Activated naive CD8-positive, alpha-beta T cell treated with anti-CD3 and anti-CD28 coated beads, Interleukin-2, amount 10 ng/mL, durations not matched to agents 7 days and 5 days (primary cell): ENCODE measurements around the gene CNTN6. TPM values are rescaled to one million over a fixed set of nuclear protein-coding genes. Genes with fewer than 3 reads are reported as not detected.

ENCODE experiments used
- ATAC-seq: fragments of 150-1000 bp; cut with Tn5 transposase; one replicate; pipeline ENCODE4 v1.10.0; 2021; ENCODE audit warnings: low read depth, moderate library complexity
- POLR2A ChIA-PET: fragments of 350-600 bp; sonication (Branson Sonifier 250); formaldehyde crosslinking; loops from one replicate; lab custom pipeline; 2021; ENCODE audit warnings: antibody characterized with exemption; lab: Charles Lee
- DNase-seq: peaks from one replicate; pipeline ENCODE4 v3.0.0; 2021
- H3K27ac Mint-ChIP-seq: one replicate; pipeline ENCODE4 v1.8.0; 2022; ENCODE audit warnings: mild to moderate bottlenecking, mixed read lengths
- H3K27me3 Mint-ChIP-seq: one replicate; pipeline ENCODE4 v1.8.0; 2022; ENCODE audit warnings: mild to moderate bottlenecking, moderate library complexity, mixed read lengths
- H3K36me3 Mint-ChIP-seq: one replicate; pipeline ENCODE4 v1.8.0; 2021; ENCODE audit warnings: mild to moderate bottlenecking, mixed read lengths
- H3K4me1 Mint-ChIP-seq: one replicate; pipeline ENCODE4 v1.8.0; 2021; ENCODE audit warnings: mixed read lengths
- H3K4me3 Mint-ChIP-seq: one replicate; pipeline ENCODE4 v1.8.0; 2022; ENCODE audit warnings: mild to moderate bottlenecking, moderate library complexity, mixed read lengths
- H3K9me3 Mint-ChIP-seq: one replicate; pipeline ENCODE4 v1.8.0; 2021; ENCODE audit warnings: mixed read lengths
- total RNA-seq, 2 experiments: library from RNA; stranded (reverse); gene quantifications; one replicate each; pipeline ENCODE4 v1.2.3, GENCODE V29; 2021

Gene CNTN6
- total RNA-seq, result not detected

GRCh38 chr3:1092771-1093170, at the start of gene CNTN6:
TSS of gene CNTN6 (plus strand) at chr3:1093024. CDS start at chr3:1148009, 54,985 bp downstream.
- Mint-ChIP-seq H3K27me3 (no peaks in the 10 kb centered on the region), H3K4me1 (no peaks in the 10 kb centered on the region), H3K4me3 (no peak within 1 kb of the TSS), H3K36me3 (no peaks in the 10 kb centered on the region), H3K9me3 (no peaks in the 10 kb centered on the region), H3K27ac (no peak within 1 kb of the TSS)
- no peak for DNase-seq
- no peak for ATAC-seq
- POLR2A ChIA-PET, result no interaction called here

GRCh38 chr3:1048558-1048957, 44.3 kb upstream of the CNTN6 start:
- POLR2A ChIA-PET, result no interaction called here
- no peak overlapping the region for H3K27ac Mint-ChIP-seq
- DNase-seq, result no peak
- H3K4me3 Mint-ChIP-seq, result no peak overlapping the region
- H3K4me1 Mint-ChIP-seq, result no peaks in the 10 kb centered on the region
- H3K36me3 Mint-ChIP-seq, result no peaks in the 10 kb centered on the region
- no peaks in the 10 kb centered on the region for H3K27me3 Mint-ChIP-seq
- peaks cover 5% of the 10 kb centered on the region for H3K9me3 Mint-ChIP-seq
- ATAC-seq, result no peak

GRCh38 chr3:1055870-1056269, 37.0 kb upstream of the CNTN6 start:
- H3K4me3 Mint-ChIP-seq, result no peak overlapping the region
- H3K27me3 Mint-ChIP-seq, result no peaks in the 10 kb centered on the region
- ATAC-seq (no peak), DNase-seq (no peak)
- H3K36me3 Mint-ChIP-seq, result no peaks in the 10 kb centered on the region
- POLR2A ChIA-PET, result no interaction called here
- peaks cover 10% of the 10 kb centered on the region for H3K9me3 Mint-ChIP-seq
- no peaks in the 10 kb centered on the region for H3K4me1 Mint-ChIP-seq
- H3K27ac Mint-ChIP-seq, result no peak overlapping the region

GRCh38 chr3:1056744-1057143, 36.1 kb upstream of the CNTN6 start:
- no peaks in the 10 kb centered on the region for H3K27me3 Mint-ChIP-seq
- ATAC-seq (no peak), DNase-seq (no peak)
- H3K4me3 Mint-ChIP-seq, result no peak overlapping the region
- H3K9me3 Mint-ChIP-seq, result peaks cover 10% of the 10 kb centered on the region
- no peak overlapping the region for H3K27ac Mint-ChIP-seq
- POLR2A ChIA-PET, result no interaction called here
- H3K36me3 Mint-ChIP-seq, result no peaks in the 10 kb centered on the region
- H3K4me1 Mint-ChIP-seq, result no peaks in the 10 kb centered on the region

- no peaks in the 10 kb centered on the region for H3K36me3 Mint-ChIP-seq
- H3K4me1 Mint-ChIP-seq, result no peaks in the 10 kb centered on the region
- H3K27me3 Mint-ChIP-seq, result no peaks in the 10 kb centered on the region
- POLR2A ChIA-PET, result no interaction called here
- no peak overlapping the region for H3K27ac Mint-ChIP-seq
- ATAC-seq (no peak), DNase-seq (no peak)
- no peak overlapping the region for H3K4me3 Mint-ChIP-seq
- peaks cover 10% of the 10 kb centered on the region for H3K9me3 Mint-ChIP-seq
Measured at GRCh38 chr3:1057436-1057835, 35.4 kb upstream of the CNTN6 start.

GRCh38 chr3:1068985-1069384, 23.8 kb upstream of the CNTN6 start:
- Mint-ChIP-seq H3K27me3 (no peaks in the 10 kb centered on the region), H3K36me3 (no peaks in the 10 kb centered on the region), H3K27ac (no peak overlapping the region), H3K4me1 (no peaks in the 10 kb centered on the region), H3K4me3 (no peak overlapping the region), H3K9me3 (peaks cover 2% of the 10 kb centered on the region)
- no peak for DNase-seq
- POLR2A ChIA-PET, result no interaction called here
- ATAC-seq, result no peak

- POLR2A ChIA-PET, result no interaction called here
- Mint-ChIP-seq H3K4me1 (no peaks in the 10 kb centered on the region), H3K9me3 (peaks cover 2% of the 10 kb centered on the region), H3K36me3 (no peaks in the 10 kb centered on the region), H3K27me3 (no peaks in the 10 kb centered on the region), H3K4me3 (no peak overlapping the region), H3K27ac (no peak overlapping the region)
- no peak for DNase-seq
- ATAC-seq, result no peak
Measured at GRCh38 chr3:1072041-1072440, 20.8 kb upstream of the CNTN6 start.

GRCh38 chr3:1079662-1080061, 13.2 kb upstream of the CNTN6 start:
- no peak for ATAC-seq
- no peak for DNase-seq
- POLR2A ChIA-PET, result no interaction called here
- Mint-ChIP-seq H3K36me3 (no peaks in the 10 kb centered on the region), H3K9me3 (no peaks in the 10 kb centered on the region), H3K4me3 (no peak overlapping the region), H3K27ac (no peak overlapping the region), H3K4me1 (no peaks in the 10 kb centered on the region), H3K27me3 (no peaks in the 10 kb centered on the region)

- DNase-seq (no peak), ATAC-seq (no peak)
- POLR2A ChIA-PET, result no interaction called here
- no peaks in the 10 kb centered on the region for H3K4me1 Mint-ChIP-seq
- no peaks in the 10 kb centered on the region for H3K27me3 Mint-ChIP-seq
- no peaks in the 10 kb centered on the region for H3K9me3 Mint-ChIP-seq
- no peak overlapping the region for H3K4me3 Mint-ChIP-seq
- no peak overlapping the region for H3K27ac Mint-ChIP-seq
- H3K36me3 Mint-ChIP-seq, result no peaks in the 10 kb centered on the region
Measured at GRCh38 chr3:1082108-1082507, 10.7 kb upstream of the CNTN6 start.

- H3K9me3 Mint-ChIP-seq, result no peaks in the 10 kb centered on the region
- no peak for DNase-seq
- H3K27me3 Mint-ChIP-seq, result no peaks in the 10 kb centered on the region
- no peaks in the 10 kb centered on the region for H3K36me3 Mint-ChIP-seq
- H3K27ac Mint-ChIP-seq, result no peak overlapping the region
- ATAC-seq, result no peak
- H3K4me3 Mint-ChIP-seq, result no peak overlapping the region
- POLR2A ChIA-PET, result no interaction called here
- no peaks in the 10 kb centered on the region for H3K4me1 Mint-ChIP-seq
Measured at GRCh38 chr3:1087066-1087560, 5.7 kb upstream of the CNTN6 start.

GRCh38 chr3:1088503-1088902, 4.3 kb upstream of the CNTN6 start:
- ATAC-seq (no peak), DNase-seq (no peak)
- no peaks in the 10 kb centered on the region for H3K9me3 Mint-ChIP-seq
- H3K4me3 Mint-ChIP-seq, result no peak overlapping the region
- no peaks in the 10 kb centered on the region for H3K27me3 Mint-ChIP-seq
- H3K4me1 Mint-ChIP-seq, result no peaks in the 10 kb centered on the region
- H3K36me3 Mint-ChIP-seq, result no peaks in the 10 kb centered on the region
- no peak overlapping the region for H3K27ac Mint-ChIP-seq
- POLR2A ChIA-PET, result no interaction called here

- Mint-ChIP-seq H3K27ac (no peak overlapping the region), H3K4me1 (no peaks in the 10 kb centered on the region), H3K4me3 (no peak overlapping the region), H3K9me3 (no peaks in the 10 kb centered on the region), H3K36me3 (no peaks in the 10 kb centered on the region), H3K27me3 (no peaks in the 10 kb centered on the region)
- POLR2A ChIA-PET, result no interaction called here
- ATAC-seq (no peak), DNase-seq (no peak)
Measured at GRCh38 chr3:1091286-1091685, 1.5 kb upstream of the CNTN6 start.

- Mint-ChIP-seq H3K4me1 (no peaks in the 10 kb centered on the region), H3K27me3 (no peaks in the 10 kb centered on the region), H3K36me3 (no peaks in the 10 kb centered on the region), H3K27ac (no peak overlapping the region), H3K4me3 (no peak overlapping the region), H3K9me3 (no peaks in the 10 kb centered on the region)
- POLR2A ChIA-PET, result no interaction called here
- DNase-seq (no peak), ATAC-seq (no peak)
Measured at GRCh38 chr3:1092061-1092460, 763 bp upstream of the CNTN6 start.

GRCh38 chr3:1093217-1093616, 393 bp downstream of the CNTN6 start:
- no peak for DNase-seq
- no peak for ATAC-seq
- H3K4me1 Mint-ChIP-seq, result no peaks in the 10 kb centered on the region
- no peak overlapping the region for H3K27ac Mint-ChIP-seq
- POLR2A ChIA-PET, result no interaction called here
- no peaks in the 10 kb centered on the region for H3K27me3 Mint-ChIP-seq
- no peak overlapping the region for H3K4me3 Mint-ChIP-seq
- no peaks in the 10 kb centered on the region for H3K9me3 Mint-ChIP-seq
- H3K36me3 Mint-ChIP-seq, result no peaks in the 10 kb centered on the region

- H3K27me3 Mint-ChIP-seq, result no peaks in the 10 kb centered on the region
- no peak overlapping the region for H3K27ac Mint-ChIP-seq
- POLR2A ChIA-PET, result no interaction called here
- no peak overlapping the region for H3K4me3 Mint-ChIP-seq
- no peak for DNase-seq
- no peaks in the 10 kb centered on the region for H3K36me3 Mint-ChIP-seq
- ATAC-seq, result no peak
- H3K9me3 Mint-ChIP-seq, result peaks cover 2% of the 10 kb centered on the region
- H3K4me1 Mint-ChIP-seq, result no peaks in the 10 kb centered on the region
Measured at GRCh38 chr3:1103525-1103924, 10.7 kb downstream of the CNTN6 start.
